ENCODE measurements around the gene KCNIP3. TPM values are rescaled to one million over a fixed set of nuclear protein-coding genes. Genes with fewer than 3 reads are reported as not detected.
A peak's percentile ranks its signal among the peaks of the same experiment; 100 is the strongest.

KCNIP3 gene
- polyA plus RNA-seq, 1 of the 3 experiments (the other 2 are of a cell fraction) = 0.97 TPM

DNA sequence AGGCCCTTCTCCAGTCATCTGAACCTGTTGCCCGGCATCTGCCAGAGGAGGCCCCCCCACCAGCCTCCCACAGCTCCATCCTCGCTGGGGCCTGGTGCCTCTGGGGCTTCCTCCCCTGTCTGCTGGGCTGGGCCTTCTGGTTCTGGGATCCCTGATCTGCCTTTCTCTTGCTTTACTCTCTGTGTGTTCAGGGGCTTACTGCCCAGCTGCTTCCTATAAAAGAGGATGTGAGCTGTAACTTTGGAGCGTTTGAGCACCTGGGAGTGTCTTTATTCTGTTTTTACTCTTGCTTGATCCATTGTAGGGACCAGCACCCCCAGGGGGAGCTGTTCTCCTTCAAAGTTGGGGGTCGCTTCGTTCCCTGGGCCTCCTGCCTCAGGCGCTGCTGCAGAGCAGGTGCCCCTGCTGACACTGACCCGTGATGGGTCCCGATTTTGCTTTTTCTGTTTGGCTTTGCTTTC lies 82.3 kb downstream of the KCNIP3 start:
- WGBS (ENCODE audit: low lambda C conversion rate) = 24% methylated on average over 8 of the region's 8 CpGs
- H3K9ac ChIP-seq = no peak overlapping the region
- peaks cover 15% of the 10 kb centered on the region; the same call in 1 of the 2 replicates for H3K27me3 ChIP-seq (ENCODE audit: insufficient read depth)
- no peaks in the 10 kb centered on the region for H3K9me2 ChIP-seq
- no peak overlapping the region for H3K27ac ChIP-seq (ENCODE audit: low read depth in 2 of 2, low read length in 1 of 2)
- DNase-seq = no peak
- CTCF ChIA-PET = interaction anchor here (0.8 to 3.1 kb wide), 3 partner anchors 9 to 33 kb away, joined by 3 to 19 read pairs (median 3); no protein-coding TSS in a partner anchor
- H3K4me1 ChIP-seq (ENCODE audit: control insufficient read depth in 1 of 2, insufficient read depth in 2 of 2, low read depth in 1 of 2, low read length in 1 of 2) = no peaks in the 10 kb centered on the region
- H3K4me2 ChIP-seq = no peak overlapping the region
- H2AFZ ChIP-seq (ENCODE audit: low read depth) = no peak overlapping the region
- no peaks in the 10 kb centered on the region for H4K20me1 ChIP-seq (ENCODE audit: insufficient read depth)
- H3K36me3 ChIP-seq (replicated peaks in 1 of 2; ENCODE audit: control insufficient read depth in 1 of 2, insufficient read depth in 2 of 2, low read length in 1 of 2) = no peaks in the 10 kb centered on the region
- no peaks in the 10 kb centered on the region for H3F3A ChIP-seq (replicated peaks; ENCODE audit: insufficient read depth)
- no peaks in the 10 kb centered on the region for H3K9me3 ChIP-seq
- TF ChIP-seq GABPA (IDR thresholded peaks at IDR 0.05; ENCODE audit: low read depth) (no peak), SMC3 (IDR thresholded peaks at IDR 0.05; ENCODE audit: low read depth, low read length) (no peak), RCOR1 (IDR thresholded peaks at IDR 0.05; ENCODE audit: low read length) (no peak), FOXM1 (IDR thresholded peaks at IDR 0.05; ENCODE audit: low read depth) (no peak)
- TF ChIP-seq, protein P1, sequence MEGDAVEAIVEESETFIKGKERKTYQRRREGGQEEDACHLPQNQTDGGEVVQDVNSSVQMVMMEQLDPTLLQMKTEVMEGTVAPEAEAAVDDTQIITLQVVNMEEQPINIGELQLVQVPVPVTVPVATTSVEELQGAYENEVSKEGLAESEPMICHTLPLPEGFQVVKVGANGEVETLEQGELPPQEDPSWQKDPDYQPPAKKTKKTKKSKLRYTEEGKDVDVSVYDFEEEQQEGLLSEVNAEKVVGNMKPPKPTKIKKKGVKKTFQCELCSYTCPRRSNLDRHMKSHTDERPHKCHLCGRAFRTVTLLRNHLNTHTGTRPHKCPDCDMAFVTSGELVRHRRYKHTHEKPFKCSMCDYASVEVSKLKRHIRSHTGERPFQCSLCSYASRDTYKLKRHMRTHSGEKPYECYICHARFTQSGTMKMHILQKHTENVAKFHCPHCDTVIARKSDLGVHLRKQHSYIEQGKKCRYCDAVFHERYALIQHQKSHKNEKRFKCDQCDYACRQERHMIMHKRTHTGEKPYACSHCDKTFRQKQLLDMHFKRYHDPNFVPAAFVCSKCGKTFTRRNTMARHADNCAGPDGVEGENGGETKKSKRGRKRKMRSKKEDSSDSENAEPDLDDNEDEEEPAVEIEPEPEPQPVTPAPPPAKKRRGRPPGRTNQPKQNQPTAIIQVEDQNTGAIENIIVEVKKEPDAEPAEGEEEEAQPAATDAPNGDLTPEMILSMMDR (IDR thresholded peaks at IDR 0.05) = peak; percentile 42
- H3K4me3 ChIP-seq (ENCODE audit: low read depth in 2 of 2, low read length in 1 of 2) = no peak overlapping the region
- POLR2A ChIA-PET = no interaction called here
- H3K79me2 ChIP-seq (ENCODE audit: insufficient read depth) = no peaks in the 10 kb centered on the region

DNA sequence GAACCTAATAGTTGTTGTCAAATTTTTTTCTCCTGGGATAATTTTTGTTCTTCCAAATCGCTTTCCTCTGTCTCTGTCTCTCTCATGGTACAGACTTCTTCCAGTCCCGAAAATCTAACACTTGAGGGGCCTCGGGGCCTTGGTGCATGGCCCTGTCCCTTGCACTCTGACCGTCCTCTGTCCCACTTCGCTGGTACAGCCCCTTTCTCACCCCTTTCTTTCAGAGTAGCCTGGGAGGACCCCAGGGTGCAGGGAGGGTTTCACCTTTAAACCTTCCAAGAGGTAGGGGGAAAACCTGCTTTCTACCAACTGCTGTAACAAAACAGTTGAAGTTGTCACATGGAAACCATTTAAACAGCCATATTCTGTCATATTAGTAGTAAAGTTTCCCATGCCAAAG lies 83.1 kb downstream of the KCNIP3 start:
- POLR2A ChIA-PET = no interaction called here
- H3K9me3 ChIP-seq = no peaks in the 10 kb centered on the region
- H3K9me2 ChIP-seq = no peaks in the 10 kb centered on the region
- H2AFZ ChIP-seq (ENCODE audit: low read depth) = no peak overlapping the region
- no peaks in the 10 kb centered on the region for H3K36me3 ChIP-seq (replicated peaks in 1 of 2; ENCODE audit: control insufficient read depth in 1 of 2, insufficient read depth in 2 of 2, low read length in 1 of 2)
- CTCF ChIA-PET = interaction anchor here (0.8 to 3.1 kb wide), 4 partner anchors 9 to 34 kb away, joined by 3 to 19 read pairs (median 4); no protein-coding TSS in a partner anchor
- no peaks in the 10 kb centered on the region for H3K4me1 ChIP-seq (ENCODE audit: control insufficient read depth in 1 of 2, insufficient read depth in 2 of 2, low read depth in 1 of 2, low read length in 1 of 2)
- peaks cover 12% of the 10 kb centered on the region; the same call in 1 of the 2 replicates for H3K27me3 ChIP-seq (ENCODE audit: insufficient read depth)
- no peaks in the 10 kb centered on the region for H3K79me2 ChIP-seq (ENCODE audit: insufficient read depth)
- H3K4me3 ChIP-seq (ENCODE audit: low read depth in 2 of 2, low read length in 1 of 2) = no peak overlapping the region
- DNase-seq = no peak
- no peaks in the 10 kb centered on the region for H3F3A ChIP-seq (replicated peaks; ENCODE audit: insufficient read depth)
- 23% methylated on average over 5 of the region's 5 CpGs for WGBS (ENCODE audit: low lambda C conversion rate)
- H4K20me1 ChIP-seq (ENCODE audit: insufficient read depth) = no peaks in the 10 kb centered on the region
- H3K27ac ChIP-seq (ENCODE audit: low read depth in 2 of 2, low read length in 1 of 2) = no peak overlapping the region
- H3K9ac ChIP-seq = no peak overlapping the region
- H3K4me2 ChIP-seq = no peak overlapping the region
- TF ChIP-seq, protein P2, sequence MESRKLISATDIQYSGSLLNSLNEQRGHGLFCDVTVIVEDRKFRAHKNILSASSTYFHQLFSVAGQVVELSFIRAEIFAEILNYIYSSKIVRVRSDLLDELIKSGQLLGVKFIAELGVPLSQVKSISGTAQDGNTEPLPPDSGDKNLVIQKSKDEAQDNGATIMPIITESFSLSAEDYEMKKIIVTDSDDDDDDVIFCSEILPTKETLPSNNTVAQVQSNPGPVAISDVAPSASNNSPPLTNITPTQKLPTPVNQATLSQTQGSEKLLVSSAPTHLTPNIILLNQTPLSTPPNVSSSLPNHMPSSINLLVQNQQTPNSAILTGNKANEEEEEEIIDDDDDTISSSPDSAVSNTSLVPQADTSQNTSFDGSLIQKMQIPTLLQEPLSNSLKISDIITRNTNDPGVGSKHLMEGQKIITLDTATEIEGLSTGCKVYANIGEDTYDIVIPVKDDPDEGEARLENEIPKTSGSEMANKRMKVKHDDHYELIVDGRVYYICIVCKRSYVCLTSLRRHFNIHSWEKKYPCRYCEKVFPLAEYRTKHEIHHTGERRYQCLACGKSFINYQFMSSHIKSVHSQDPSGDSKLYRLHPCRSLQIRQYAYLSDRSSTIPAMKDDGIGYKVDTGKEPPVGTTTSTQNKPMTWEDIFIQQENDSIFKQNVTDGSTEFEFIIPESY (IDR thresholded peaks at IDR 0.05; ENCODE audit: borderline replicate concordance, low read depth) = no peak
- TF ChIP-seq, protein P3, sequence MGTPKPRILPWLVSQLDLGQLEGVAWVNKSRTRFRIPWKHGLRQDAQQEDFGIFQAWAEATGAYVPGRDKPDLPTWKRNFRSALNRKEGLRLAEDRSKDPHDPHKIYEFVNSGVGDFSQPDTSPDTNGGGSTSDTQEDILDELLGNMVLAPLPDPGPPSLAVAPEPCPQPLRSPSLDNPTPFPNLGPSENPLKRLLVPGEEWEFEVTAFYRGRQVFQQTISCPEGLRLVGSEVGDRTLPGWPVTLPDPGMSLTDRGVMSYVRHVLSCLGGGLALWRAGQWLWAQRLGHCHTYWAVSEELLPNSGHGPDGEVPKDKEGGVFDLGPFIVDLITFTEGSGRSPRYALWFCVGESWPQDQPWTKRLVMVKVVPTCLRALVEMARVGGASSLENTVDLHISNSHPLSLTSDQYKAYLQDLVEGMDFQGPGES (IDR thresholded peaks at IDR 0.05; ENCODE audit: low read depth, low read length) = no peak
- no peak for TF ChIP-seq TCF12 (IDR thresholded peaks at IDR 0.05)
- no peak for TF ChIP-seq FOSL2 (IDR thresholded peaks at IDR 0.05; ENCODE audit: borderline replicate concordance, low read depth)
- TF ChIP-seq NRF1 (IDR thresholded peaks at IDR 0.05; ENCODE audit: low read depth, low read length) = no peak
- no peak for TF ChIP-seq MEF2A (IDR thresholded peaks at IDR 0.05; ENCODE audit: borderline replicate concordance, low read depth)
- TF ChIP-seq JUND (IDR thresholded peaks at IDR 0.05) = no peak
- TF ChIP-seq YY1 (IDR thresholded peaks at IDR 0.05; ENCODE audit: low read depth) = no peak
- TF ChIP-seq, protein P4, sequence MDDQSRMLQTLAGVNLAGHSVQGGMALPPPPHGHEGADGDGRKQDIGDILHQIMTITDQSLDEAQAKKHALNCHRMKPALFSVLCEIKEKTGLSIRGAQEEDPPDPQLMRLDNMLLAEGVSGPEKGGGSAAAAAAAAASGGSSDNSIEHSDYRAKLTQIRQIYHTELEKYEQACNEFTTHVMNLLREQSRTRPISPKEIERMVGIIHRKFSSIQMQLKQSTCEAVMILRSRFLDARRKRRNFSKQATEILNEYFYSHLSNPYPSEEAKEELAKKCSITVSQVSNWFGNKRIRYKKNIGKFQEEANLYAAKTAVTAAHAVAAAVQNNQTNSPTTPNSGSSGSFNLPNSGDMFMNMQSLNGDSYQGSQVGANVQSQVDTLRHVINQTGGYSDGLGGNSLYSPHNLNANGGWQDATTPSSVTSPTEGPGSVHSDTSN (IDR thresholded peaks at IDR 0.05) = no peak
- TF ChIP-seq, protein P5, sequence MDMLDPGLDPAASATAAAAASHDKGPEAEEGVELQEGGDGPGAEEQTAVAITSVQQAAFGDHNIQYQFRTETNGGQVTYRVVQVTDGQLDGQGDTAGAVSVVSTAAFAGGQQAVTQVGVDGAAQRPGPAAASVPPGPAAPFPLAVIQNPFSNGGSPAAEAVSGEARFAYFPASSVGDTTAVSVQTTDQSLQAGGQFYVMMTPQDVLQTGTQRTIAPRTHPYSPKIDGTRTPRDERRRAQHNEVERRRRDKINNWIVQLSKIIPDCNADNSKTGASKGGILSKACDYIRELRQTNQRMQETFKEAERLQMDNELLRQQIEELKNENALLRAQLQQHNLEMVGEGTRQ (IDR thresholded peaks at IDR 0.05; ENCODE audit: borderline replicate concordance, low read depth, low read length) = no peak
- TF ChIP-seq FOXJ3 (CRISPR knock-in tag; IDR thresholded peaks at IDR 0.05) = no peak
- no peak for TF ChIP-seq EP300 (IDR thresholded peaks at IDR 0.05; ENCODE audit: borderline replicate concordance in 1 of 2, low read depth in 1 of 2, low read length in 1 of 2)
- TF ChIP-seq, protein P6, sequence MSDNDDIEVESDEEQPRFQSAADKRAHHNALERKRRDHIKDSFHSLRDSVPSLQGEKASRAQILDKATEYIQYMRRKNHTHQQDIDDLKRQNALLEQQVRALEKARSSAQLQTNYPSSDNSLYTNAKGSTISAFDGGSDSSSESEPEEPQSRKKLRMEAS (IDR thresholded peaks at IDR 0.05; ENCODE audit: low read depth) = no peak
- no peak for TF ChIP-seq CHD2 (IDR thresholded peaks at IDR 0.05; ENCODE audit: low read length, partially characterized antibody)
- TF ChIP-seq RCOR1 (IDR thresholded peaks at IDR 0.05; ENCODE audit: low read length) = no peak
- no peak for TF ChIP-seq RXRA (IDR thresholded peaks at IDR 0.05; ENCODE audit: borderline replicate concordance, low read depth)
- TF ChIP-seq MXI1 (IDR thresholded peaks at IDR 0.05; ENCODE audit: low read depth, low read length) = no peak
